ENCODE measurements around the gene CRNN. TPM values are rescaled to one million over a fixed set of nuclear protein-coding genes. Genes with fewer than 3 reads are reported as not detected.

CRNN gene
- total RNA-seq, 2 experiments from 2014 or later = not detected

DNA sequence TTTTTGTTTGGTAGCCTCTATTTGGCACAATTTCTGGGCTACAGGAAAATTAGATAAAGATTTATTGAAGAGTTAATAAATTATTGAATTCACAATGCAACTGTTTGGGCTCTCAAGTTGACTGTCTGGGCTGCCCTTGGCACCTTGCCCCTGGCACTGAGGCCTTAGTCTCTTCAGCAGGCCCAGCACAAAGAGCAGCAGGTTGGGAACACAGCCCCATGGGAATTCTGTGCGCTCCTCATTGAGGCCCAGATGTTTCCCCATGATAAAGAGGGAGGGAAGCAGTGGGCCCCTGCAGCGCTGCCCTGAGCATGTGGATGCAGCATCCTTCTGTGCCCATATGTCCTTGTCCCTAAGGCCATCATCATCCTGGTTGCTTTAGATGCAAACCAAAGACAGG, 2.9 kb downstream of the CRNN start:
- intact Hi-C loops (cut with micrococcal nuclease) = no loop called here
- ATAC-seq (no peak), DNase-seq (no peak)
- ChIA-PET CTCF (interaction anchor here (1.3 kb wide), 1 partner anchor 47 kb away, joined by 4 read pairs; no protein-coding TSS in a partner anchor), POLR2A (no interaction called here)
- TF ChIP-seq, protein P1, sequence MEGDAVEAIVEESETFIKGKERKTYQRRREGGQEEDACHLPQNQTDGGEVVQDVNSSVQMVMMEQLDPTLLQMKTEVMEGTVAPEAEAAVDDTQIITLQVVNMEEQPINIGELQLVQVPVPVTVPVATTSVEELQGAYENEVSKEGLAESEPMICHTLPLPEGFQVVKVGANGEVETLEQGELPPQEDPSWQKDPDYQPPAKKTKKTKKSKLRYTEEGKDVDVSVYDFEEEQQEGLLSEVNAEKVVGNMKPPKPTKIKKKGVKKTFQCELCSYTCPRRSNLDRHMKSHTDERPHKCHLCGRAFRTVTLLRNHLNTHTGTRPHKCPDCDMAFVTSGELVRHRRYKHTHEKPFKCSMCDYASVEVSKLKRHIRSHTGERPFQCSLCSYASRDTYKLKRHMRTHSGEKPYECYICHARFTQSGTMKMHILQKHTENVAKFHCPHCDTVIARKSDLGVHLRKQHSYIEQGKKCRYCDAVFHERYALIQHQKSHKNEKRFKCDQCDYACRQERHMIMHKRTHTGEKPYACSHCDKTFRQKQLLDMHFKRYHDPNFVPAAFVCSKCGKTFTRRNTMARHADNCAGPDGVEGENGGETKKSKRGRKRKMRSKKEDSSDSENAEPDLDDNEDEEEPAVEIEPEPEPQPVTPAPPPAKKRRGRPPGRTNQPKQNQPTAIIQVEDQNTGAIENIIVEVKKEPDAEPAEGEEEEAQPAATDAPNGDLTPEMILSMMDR (IDR thresholded peaks at IDR 0.05) = no peak
- no peak overlapping the region for H3K4me3 Mint-ChIP-seq
- H3K9me3 Mint-ChIP-seq = no peaks in the 10 kb centered on the region
- no peaks in the 10 kb centered on the region for H3K4me1 Mint-ChIP-seq (ENCODE audit: low read depth)
- no peak overlapping the region for H3K27ac Mint-ChIP-seq
- no peaks in the 10 kb centered on the region for H3K36me3 Mint-ChIP-seq (ENCODE audit: low read depth)
- H3K27me3 Mint-ChIP-seq = peaks cover 13% of the 10 kb centered on the region

DNA sequence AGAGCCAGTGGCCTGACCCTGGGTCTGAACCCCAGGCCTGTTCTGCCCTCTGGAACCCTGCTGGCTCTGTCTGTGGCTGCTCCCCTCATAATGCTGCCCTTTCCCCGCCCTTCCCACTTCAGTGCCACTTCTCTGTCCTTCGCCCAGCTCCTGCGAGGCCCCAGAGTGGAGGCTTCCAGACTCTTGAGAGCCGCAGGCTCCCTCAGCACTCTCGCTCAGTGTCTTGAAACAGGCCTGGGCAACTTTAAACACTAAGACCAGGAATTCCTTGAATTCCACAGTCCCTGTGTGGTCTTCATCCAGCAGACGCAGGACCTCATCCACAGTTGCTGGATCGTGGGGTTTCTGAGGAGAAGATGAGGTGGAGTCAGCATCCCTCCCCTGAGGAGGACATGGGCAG, 3.5 kb downstream of the CRNN start:
- H3K4me3 Mint-ChIP-seq = no peak overlapping the region
- CTCF ChIA-PET = interaction anchor here (1.3 kb wide), 1 partner anchor 48 kb away, joined by 4 read pairs; no protein-coding TSS in a partner anchor
- intact Hi-C loops (cut with micrococcal nuclease) = no loop called here
- H3K9me3 Mint-ChIP-seq = no peaks in the 10 kb centered on the region
- ATAC-seq (no peak), DNase-seq (no peak)
- no peaks in the 10 kb centered on the region for H3K4me1 Mint-ChIP-seq (ENCODE audit: low read depth)
- no peaks in the 10 kb centered on the region for H3K36me3 Mint-ChIP-seq (ENCODE audit: low read depth)
- TF ChIP-seq, protein P1 (IDR thresholded peaks at IDR 0.05) = no peak
- H3K27me3 Mint-ChIP-seq = peaks cover 13% of the 10 kb centered on the region
- POLR2A ChIA-PET = no interaction called here
- H3K27ac Mint-ChIP-seq = no peak overlapping the region

DNA sequence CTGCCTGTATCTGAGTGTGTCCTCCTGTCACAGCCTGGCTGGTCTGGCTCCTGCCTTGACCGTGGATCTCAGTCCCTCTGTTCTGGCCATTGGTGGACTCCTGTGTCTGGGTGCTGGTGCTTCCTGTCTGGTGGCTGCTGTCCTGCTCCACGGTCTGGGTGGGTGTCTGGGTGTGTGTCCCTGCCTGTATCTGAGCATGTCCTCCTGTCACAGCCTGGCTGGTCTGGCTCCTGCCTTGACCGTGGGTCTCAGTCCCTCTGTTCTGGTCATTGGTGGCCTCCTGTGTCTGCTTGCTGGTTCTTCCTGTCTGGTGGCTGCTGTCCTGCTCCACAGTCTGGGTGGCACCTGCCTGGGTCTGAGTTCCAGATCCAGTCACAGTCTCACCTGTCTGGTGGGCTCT, 4.0 kb downstream of the CRNN start:
- Mint-ChIP-seq H3K9me3 (no peaks in the 10 kb centered on the region), H3K27me3 (peaks cover 12% of the 10 kb centered on the region), H3K36me3 (ENCODE audit: low read depth) (no peaks in the 10 kb centered on the region), H3K4me1 (ENCODE audit: low read depth) (no peaks in the 10 kb centered on the region), H3K27ac (no peak overlapping the region), H3K4me3 (no peak overlapping the region)
- ChIA-PET POLR2A (no interaction called here), CTCF (no interaction called here)
- TF ChIP-seq, protein P1 (IDR thresholded peaks at IDR 0.05) = no peak
- DNase-seq (no peak), ATAC-seq (no peak)
- intact Hi-C loops (cut with micrococcal nuclease) = no loop called here

DNA sequence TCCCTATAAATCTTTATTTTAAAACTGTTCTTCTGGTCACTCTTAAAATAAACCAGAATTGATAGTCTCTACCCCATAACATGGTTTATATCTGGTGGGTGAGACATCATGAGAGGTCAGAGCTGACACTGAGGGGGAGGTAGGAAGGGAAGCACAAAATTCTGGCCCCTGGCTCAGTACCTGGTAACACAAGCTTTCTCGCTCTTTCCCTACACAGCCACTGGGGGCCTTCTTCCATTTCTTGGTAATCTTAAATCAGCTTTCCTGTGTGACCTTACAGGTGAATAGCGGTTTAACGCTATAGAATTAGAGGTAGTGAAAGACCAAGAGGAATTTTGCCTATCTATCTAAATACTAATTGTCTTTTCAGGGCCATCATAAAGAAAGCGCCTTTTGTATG, 5.4 kb downstream of the CRNN start:
- ChIA-PET POLR2A (no interaction called here), CTCF (no interaction called here)
- Mint-ChIP-seq H3K27me3 (peaks cover 11% of the 10 kb centered on the region), H3K9me3 (no peaks in the 10 kb centered on the region), H3K4me1 (ENCODE audit: low read depth) (no peaks in the 10 kb centered on the region), H3K27ac (no peak overlapping the region), H3K4me3 (no peak overlapping the region), H3K36me3 (ENCODE audit: low read depth) (no peaks in the 10 kb centered on the region)
- intact Hi-C loops (cut with micrococcal nuclease) = no loop called here
- ATAC-seq = no peak
- TF ChIP-seq, protein P1 (IDR thresholded peaks at IDR 0.05) = no peak
- DNase-seq = no peak

DNA sequence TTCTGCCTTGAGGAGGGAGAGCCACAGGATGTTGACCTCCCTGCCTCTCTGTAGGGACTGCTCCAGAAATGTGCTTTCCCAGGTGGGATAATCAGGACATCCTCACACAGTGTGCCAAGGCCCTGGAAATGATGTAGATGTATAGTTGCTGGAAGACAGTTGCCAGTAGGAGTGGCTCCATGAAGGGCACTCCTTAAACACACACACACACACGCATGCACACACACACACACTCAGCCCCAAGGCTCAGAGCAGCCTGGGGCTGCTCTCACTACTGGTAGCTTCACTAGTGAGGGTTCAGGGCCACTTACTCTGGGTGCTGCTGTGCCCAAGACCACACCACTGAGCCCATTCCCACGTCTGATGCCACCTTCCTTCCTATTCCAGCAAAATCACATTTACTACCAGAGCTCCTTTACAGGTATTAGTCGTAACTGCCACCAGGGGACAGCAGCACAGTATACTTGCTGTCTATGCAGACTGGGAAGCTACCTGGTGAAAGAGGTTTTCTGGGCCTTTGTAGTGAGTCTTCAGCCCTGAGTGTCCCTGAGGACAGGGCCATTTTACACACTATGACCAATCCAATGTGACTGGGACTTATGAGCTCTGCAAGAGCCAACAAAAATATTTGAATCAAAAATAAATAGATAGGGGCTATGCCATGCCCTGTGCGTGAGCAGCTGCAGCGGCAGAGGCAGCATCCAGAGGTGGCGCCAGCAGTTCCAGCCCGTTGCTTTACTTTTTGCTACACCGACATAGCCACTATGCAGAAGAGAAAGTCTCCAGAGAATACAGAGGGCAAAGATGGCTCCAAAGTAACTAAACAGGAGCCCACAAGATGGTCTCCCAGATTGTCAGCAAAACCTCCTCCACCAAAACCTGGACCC, 15.0 kb downstream of the CRNN start:
- Mint-ChIP-seq H3K27me3 (peaks cover 14% of the 10 kb centered on the region), H3K27ac (no peak overlapping the region), H3K9me3 (peaks cover 1% of the 10 kb centered on the region), H3K36me3 (ENCODE audit: low read depth) (no peaks in the 10 kb centered on the region), H3K4me1 (ENCODE audit: low read depth) (peaks cover under 1% of the 10 kb centered on the region), H3K4me3 (no peak overlapping the region)
- POLR2A ChIA-PET = no interaction called here
- DNase-seq (peak; percentile 31), ATAC-seq (no peak)
- CTCF ChIA-PET = interaction anchor here (0.9 to 2.6 kb wide), 5 partner anchors 9 to 60 kb away, joined by 3 to 23 read pairs (median 6); no protein-coding TSS in a partner anchor
- TF ChIP-seq, protein P1 (IDR thresholded peaks at IDR 0.05) = peak; percentile 45
- intact Hi-C loops (cut with micrococcal nuclease) = no loop called here
